NCI-H1436 (cell line): ENCODE results near the gene NRF1.
"Not testable (repeated sequence)": the region's sequence is repeated elsewhere in the genome, so short reads cannot be mapped to it uniquely, and the experiment has no call there.

ENCODE experiments used
- DNase-seq: peaks from one replicate; lab custom pipeline; 2025; lab: John Stamatoyannopoulos, UW

The NRF1 gene

DNA sequence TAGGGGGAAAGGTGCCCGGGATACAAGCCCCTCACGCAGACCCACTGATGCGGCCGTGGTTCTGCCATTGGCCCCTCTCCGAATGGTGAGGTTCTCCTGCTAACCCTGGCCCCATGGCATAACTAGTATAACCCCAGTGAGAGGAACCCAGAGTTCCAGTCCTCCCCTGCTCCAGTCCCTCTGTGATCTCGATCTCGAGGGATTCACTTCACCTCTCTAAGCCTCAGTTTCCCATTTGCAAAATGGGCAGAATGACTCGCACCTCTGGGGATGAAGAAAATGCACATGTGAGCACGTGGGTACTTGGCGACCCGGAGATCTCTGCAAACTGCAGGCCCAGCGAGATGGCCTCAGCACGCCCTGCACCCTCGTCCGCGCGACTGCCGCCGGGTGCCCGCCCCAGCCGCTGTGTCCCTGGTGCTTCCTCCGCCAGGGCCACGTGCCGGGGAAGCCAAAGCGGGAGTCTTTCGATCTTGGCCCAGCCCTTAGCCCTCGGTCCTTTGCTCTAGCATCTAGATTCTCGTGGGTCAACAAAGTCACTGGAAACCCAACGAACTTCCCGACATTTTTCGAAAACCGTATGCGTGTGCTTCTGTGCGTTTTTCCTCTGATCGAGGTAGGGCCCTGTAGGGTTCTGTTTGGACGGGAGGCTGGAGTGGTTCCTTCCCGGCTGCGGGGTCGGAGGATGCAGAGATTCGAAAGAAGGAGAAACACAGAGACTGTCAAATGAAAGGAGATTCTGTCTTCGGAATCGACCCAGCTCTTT lies 171.5 kb downstream of the NRF1 start:
- DNase-seq, result no peak

DNA sequence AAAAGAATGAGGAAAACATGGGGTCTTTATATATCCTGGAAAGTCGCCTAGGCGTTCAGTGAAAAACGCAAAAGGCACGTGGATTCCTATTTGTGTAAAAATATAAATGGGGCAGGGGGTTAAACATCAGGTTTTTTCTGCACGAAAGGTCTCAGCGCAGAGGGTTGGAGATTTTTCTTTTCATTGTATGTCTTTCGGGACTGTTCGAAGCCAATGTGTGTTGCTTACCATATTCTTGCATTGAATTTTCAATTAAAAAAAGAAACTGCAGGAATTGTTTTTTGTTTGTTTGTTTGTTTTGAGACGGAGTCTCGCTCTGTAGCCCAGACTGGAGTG lies 172.0 kb downstream of the NRF1 start:
- DNase-seq, result no peak

DNA sequence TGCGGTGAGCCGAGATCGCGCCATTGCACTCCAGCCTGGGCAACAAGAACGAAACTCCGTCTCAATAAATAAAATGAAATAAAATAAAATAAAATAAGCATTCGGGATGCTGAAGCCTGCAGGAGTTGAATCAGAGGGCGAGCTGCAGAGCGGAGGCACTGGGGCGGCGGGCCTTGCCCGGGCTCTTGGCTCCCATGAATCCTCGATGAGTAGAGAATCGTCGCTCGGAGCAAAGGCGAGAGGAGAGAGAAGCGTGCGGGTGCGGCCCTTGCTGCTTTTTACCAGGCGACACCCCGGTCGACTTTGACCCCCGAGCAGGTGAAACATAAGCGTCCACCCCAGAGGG lies 172.9 kb downstream of the NRF1 start:
- DNase-seq, result no peak

DNA sequence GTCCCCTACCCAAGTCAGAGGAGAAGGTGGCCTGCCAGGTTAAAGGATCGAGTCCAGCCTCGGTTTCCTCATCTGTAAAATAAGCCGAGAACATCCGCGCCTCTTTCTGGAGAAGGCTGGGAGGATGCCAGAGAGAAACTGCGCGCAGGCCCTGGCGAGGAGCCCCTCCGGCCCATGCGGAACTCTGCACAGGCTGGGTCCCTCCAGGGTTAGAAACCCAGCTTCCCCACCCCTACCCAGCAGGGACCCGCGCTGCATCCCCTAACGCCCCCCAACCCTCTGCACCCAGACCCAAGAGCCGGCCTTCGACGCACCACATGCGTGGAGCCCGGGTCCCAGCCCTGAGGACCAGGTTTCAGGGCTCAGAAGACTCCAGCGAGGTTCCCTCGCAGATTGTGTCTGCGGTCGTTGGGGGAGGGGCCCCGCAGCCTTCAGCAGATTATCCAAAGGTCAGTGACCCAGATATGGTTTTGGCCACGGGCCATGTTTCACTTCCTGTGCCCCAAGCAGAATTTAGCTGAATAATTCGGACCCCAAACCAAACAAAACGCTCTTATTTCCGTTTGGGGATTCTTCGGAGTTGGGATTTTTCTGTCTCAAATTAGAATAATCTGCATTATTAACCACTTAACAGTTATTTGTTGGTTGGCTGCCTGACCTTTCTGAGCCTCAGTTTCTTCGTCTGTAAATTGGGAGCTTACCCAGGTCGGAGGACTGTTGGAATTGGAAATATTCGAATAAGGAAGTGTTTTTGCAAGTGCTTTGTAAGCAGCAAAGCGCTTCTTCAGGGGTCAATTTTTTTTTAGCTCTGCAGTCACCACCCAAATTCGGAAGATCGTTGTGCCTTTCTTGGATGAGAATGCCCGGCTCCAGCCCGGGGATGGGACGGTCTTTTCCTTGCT lies 173.5 kb downstream of the NRF1 start:
- DNase-seq, result no peak

DNA sequence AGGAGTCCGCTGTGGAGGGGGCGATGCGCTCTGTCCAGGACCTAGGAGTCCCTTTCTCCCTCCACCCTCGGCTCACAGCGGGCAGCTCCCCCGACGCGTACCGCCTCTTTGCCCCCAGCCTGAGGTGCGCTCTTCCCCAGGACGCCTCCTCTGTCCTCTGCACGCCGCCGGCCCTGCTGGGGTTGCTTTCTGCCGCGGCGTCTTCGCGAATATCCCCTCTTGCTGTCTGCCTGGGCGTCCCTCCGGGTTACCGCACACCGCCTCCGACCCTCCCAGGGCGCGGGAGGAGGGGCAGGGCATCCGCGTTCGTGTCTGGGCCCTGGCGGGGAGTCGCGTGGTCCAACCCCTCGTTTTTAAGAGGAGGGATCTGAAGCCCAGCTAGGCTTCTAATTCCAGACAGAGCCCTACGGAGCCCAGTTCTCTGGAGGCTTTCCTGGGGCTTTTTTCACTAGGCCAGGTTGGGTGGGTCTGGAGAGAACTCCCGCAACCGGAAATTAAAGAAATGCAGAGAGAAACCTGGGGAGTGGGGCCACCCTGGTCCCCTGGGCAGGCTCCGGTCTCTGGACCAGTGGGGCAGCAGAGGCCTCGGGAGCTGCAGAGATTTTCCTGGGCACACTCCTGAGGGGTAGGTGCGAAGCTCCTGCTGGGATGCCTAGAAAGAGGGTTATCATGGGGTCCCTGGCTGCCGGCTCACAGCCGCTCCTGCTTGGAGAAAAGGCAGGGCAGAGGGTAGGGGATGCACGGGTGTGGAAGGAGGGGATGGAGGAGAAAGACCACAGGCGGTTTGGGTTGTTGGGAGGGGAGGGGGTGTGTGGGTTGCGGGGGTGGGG lies 174.4 kb downstream of the NRF1 start:
- no peak for DNase-seq

DNA sequence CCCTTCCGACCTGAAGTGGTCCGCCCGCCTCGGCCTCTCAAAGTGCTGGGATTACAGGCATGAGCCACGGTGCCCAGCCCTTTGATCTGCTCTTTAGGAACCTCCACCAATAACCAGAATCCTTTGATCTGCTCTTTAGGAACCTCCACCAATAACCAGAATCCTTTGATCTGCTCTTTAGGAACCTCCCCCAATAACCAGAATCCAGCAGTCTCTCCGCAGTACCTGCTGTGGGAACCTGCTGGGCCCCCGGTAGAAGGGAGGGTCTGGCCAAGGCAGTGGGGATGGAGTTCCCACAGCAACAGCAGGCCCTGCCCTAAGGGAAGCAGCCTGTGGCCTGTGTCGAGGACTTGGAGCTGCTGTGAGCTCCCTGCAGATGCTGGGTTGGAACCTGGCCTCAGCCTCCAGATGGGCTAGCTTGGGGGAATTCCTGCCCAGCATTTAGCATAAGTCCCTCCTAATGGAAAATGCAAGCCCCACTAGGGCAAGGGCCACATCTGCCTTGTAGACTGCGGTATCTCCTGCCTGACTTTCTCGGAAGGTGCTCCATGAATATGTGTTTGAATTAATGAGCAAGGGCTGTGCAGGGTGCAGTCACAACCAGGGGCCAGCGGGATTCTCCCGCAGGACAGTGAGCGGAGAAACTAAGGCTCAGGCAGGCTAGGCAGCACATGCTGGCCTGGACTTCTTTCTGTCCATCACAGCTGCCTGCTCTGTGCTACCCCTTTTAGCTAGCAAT lies 175.5 kb downstream of the NRF1 start:
- no peak for DNase-seq

DNA sequence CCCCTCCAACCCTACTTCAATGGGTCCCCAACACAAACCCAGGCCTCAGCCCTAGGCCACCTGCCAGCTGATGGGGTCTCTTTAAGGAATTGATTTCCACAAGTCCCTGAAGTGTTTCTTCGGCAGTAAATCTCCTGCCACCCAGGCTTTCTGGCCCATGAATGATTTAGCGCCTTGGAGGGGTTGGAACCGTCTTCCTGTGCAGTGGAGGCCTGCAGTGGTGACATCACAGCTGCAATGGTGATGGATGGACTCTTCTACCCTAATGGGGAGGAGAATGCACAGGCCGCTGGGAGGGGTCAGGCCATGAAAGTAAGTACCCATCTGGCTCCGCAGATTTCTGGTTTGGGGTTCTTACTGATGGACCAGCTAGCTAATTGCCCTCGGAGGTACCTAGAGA lies 177.5 kb downstream of the NRF1 start:
- DNase-seq, result no peak

DNA sequence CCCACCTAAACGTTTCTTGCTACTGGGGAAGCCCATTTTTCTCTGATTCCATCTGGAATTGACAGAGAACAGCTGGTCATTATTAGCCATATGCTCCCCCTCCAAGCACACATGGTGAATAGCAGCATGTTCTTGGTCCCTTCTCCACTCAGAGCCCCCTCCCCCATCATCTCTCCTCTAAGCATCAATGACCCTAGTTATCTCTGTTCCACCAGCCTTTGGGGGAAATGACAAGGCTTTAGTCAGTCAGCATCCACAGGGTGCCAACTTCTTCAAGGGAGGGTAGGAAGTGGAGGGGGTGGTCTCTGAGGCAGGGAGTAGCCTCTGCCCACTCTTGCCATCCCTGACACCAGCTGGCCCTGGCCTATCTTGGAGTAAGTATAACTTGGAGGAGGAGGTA lies 178.1 kb downstream of the NRF1 start:
- DNase-seq, result no peak

DNA sequence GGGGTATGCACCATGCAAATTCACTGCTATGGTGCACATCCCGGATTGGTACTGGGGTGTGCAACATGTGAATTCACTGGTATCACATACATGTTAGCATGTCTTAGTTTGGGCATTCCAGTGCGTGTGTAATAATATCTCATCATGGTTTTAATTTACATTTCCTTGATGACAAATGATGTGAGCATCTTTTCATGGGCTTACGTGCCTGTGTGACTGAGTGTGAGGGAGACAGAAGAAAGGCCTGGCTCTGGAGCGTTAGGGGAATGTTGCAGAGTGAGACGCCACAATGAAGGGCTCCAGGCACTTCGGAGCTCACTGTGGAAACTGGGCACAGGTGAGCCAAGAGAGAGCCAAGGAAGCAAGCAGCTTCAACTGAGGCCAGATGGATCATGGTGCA lies 178.6 kb downstream of the NRF1 start:
- DNase-seq, result no peak

DNA sequence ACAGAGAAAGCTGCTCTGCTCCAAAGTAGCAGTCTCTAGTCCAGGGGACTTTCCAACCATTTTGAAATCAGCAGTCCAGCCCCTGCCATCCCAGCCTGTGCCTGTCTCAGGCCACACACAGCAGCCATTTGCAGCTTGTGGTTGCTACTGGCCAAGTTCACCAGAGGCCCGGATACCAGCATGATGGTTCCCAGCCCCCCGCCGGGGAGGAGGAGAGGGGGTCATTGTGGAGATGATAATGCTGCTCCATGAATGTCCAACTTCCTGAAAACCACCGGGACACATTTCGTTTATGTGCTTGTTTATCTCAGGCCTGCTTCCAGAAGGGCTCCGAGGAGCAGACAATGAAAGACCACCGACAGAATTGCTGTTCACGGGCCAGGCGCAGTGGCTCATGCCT lies 181.2 kb downstream of the NRF1 start:
- no peak for DNase-seq

DNA sequence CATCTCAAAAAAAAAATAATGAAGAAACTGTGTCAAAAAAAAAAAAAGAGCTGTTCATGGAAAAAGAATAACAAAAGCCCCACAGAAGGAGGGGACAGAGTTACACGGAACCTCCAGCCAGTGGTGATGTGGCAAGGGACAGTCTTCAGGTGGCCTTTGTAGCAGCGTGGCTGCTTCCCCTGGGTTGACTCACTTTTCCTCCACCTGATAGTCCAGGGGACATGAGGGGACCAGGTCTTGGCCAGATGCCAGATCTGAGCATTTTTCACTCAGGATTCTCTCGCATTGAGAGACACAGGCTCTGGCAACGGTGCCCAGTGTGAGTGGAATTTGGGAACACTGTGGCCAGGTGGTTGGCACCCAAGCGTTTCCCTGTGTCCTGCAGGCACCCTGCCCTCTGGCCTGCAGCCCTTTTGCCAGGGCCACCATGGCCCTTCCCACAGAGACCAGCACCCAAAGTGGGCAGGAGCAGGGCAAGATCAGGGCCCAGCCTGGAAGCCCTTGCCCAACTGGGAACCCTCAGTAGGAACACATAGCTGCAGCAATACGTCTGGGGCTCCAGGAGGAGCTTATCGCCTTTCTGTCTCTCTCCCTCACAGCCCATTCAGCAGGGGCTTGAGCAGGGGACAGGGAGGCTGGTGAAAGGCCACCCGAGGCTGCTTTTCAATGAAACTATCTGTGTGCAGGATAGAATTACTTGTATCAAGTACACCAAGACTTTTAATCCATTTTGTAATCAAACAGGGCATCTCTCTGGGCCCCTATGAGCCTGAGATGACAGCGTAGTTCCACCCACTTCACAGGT lies 182.2 kb downstream of the NRF1 start:
- DNase-seq, result no peak

DNA sequence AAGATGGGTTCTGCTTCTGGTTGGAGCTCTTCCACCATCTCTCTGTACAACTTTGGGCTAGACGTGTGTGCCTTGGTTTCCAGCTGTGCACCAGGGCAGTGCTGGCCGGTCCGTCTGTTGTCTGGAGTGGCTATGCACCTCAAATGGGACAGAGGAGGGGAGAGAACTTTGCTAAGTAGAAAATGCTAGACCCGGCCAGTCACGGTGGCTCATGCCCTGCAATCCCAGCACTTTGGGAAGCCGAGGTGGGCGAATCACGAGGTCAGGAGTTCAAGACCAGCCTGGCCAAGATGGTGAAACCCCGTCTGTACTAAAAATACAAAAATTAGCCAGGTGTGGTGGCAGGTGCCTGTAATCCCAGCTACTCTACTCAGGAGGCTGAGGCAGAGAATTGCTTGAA lies 182.9 kb downstream of the NRF1 start:
- not testable (repeated sequence) for DNase-seq

DNA sequence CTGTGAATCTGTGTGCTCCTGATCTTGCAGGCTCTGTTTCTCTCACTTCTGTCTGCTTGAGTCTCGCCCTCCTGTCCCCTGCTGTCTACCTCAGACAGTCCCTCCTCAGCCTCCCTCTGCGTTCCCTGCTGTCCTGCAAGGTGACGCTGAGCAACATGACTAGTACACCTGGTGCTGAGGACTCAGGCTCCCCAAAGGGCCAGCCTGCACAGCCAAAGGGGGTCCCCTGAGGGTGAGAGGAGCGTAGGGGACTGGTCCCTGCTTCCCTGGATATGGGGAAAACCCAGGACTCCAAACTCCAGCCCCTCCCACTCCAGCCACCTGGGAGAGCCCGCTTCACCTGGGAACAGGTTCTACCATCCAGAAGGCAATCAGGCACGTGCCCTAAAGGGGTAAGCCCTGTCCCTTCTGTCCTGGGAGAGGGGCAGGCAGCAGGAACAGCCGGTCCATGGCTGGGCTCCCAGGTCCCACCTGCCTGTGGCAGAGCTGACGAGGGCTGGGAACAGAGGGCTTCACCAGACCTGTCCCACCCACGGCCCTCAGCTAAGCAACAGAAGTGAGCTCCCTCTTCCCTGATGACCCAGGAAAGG lies 184.8 kb downstream of the NRF1 start:
- no peak for DNase-seq

DNA sequence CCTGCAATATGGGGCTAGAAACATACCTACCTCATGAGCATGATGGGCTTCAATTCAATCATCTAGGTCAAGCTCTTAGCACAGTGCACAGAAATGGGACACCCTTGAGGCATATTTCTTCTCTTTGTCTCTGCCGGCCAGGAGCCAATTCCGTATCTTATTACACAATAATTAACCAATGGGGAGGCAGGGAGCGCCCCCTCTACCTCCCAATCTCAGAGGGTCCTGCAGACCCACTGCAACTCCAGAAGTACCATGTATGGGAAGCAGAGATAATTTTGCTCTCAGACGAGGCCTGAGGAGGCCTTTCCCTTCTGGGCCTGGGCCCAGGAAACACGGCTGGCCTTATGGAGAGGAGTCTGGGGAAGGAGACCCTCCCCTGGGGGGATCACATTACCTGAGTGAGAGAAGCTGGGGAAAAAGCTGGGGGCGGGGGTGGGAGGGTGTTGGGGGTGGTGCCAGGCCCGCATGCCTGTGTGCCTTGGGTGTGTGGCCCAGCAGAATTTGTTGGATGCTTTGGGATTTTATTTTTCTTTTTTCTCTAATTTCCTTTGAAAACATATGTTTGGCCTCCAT lies 185.8 kb downstream of the NRF1 start:
- peak; percentile 70 for DNase-seq

DNA sequence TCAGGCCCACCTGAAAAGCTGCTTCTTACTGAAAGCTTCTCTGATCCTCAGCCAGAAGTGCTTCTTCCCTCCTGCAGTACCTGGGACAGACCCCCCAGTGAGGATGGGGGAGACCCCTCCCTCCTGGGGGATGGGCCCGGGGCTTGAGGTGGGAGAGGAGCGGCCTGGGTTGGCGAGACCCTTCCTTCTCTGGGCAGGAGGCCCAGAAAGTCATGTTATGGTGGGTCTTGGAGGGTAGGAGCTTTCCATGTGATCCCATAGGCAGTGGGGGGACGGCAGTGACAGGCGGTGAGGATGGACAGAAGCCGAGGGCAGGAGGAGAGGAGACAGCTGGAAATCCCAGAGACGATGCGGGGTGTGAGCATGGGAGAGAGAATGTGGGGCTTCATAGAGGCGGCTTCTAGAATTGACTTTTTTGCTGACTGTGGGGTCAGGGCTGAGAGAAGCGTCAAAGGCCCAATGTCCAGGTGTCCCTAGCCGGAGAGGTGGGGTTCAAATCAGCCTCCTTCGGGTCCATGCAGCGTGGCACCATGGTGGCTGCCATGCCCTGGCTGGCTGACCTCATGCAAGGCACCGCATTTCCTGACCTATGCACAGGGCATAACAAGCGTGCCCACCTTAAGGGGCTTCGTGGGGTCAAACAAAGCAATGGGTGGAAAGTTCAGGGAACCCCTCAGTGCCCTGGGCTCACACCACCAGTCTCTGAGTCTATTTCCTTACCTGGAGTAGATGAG lies 187.3 kb downstream of the NRF1 start:
- DNase-seq, result no peak

DNA sequence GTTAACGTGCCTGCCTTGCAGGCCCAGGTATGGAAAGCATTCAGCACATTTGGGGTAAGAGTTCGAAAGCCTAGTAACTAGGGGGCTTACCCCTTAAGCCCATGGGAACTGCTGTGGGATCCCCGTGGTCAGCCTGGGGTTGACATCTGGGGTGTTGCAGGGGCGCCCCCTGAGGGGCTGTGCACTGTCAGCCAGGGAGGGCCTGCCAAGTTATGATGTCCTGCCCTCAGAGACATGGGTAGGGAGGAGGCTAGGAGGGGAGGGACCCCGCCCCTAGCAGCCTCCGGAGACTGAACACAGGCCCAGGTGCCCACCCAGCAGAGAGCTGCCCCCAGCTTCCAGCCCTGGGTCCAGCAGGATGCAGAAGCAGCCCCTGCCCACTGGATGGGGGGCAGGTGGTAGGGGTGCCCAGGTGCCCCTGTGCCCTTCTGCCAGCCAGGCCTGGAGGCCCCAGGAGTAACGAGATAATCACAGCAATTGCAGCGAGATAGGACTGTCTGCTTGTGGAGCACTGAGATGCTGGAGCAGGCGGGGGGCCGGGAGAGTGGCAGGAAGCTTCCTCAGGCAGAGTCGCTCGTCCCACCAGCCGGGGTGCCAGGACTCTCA lies 187.9 kb downstream of the NRF1 start:
- no peak for DNase-seq

DNA sequence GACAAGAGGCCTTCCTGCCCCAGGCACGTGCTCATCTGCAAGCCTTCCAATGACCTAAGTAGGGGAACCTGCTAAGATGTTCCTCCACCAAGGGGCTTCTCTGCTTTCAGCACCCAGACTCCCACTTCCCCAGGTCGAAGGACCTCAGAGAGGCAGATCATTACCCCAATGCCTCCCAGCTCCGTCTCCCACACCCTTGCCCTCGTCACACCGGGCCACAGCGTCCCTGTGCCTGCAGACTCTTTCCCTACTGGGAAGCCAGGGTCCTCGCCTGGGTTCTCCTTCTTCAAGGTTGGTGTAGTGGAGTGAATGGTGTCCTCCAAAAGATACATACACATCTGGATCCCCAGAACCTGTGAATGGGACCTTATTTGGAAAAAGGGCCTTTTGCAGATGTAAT lies 189.4 kb downstream of the NRF1 start:
- DNase-seq, result no peak

DNA sequence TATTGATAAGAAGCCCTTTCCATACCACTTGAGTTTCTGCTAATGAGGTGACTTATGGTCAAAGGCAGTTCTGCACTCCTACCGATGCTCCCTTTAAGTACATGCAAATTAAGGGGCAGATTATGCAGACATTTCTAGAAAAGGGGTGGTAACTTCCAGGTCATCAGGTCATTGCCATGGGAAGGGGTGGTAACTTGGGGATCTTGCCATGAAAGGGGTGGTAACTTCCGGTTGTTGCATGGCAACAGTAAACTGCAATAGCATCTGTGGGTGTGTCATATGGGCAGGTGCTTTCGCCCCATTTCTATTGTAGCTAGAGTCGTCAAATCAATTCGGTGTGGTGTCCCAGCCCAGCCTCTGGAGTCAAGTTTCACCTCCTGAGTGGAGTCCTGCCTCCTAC lies 190.4 kb downstream of the NRF1 start:
- DNase-seq, result peak; percentile 77

DNA sequence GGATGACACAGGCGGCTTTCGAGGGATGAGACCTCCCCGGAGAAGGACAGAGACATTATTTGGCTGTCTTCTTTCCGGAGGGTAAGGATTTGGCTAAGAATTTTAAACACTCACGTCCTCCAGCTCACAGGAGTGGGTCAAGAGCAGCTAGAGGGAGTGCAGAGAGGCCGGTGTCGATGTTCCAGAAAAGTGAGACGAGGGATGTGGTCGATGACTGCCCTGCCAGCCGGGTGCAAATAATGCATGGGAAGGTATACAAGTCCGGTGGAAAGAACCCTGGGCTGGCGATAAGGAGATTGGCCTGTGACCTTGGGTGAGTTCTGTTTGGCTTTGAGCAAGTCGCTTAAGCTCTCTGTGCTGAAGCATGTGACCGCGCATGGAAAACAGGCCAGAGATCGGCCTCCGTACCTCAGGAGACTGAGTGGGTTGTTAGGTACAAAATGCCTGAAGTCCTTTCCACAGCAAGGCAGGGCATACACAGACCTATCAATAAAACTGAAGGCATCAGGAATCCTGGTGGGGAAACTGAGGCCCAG lies 192.1 kb downstream of the NRF1 start:
- no peak for DNase-seq
